SIG-M5 treated with dmso at 0.1 percent for 504 hours (cell line): ENCODE results near the gene MYBPC2.

Source experiments
- DNase-seq: peaks from one replicate; lab custom pipeline; 2025; ENCODE audit not compliant: unreplicated experiment; lab: John Stamatoyannopoulos, UW

The MYBPC2 gene

DNA sequence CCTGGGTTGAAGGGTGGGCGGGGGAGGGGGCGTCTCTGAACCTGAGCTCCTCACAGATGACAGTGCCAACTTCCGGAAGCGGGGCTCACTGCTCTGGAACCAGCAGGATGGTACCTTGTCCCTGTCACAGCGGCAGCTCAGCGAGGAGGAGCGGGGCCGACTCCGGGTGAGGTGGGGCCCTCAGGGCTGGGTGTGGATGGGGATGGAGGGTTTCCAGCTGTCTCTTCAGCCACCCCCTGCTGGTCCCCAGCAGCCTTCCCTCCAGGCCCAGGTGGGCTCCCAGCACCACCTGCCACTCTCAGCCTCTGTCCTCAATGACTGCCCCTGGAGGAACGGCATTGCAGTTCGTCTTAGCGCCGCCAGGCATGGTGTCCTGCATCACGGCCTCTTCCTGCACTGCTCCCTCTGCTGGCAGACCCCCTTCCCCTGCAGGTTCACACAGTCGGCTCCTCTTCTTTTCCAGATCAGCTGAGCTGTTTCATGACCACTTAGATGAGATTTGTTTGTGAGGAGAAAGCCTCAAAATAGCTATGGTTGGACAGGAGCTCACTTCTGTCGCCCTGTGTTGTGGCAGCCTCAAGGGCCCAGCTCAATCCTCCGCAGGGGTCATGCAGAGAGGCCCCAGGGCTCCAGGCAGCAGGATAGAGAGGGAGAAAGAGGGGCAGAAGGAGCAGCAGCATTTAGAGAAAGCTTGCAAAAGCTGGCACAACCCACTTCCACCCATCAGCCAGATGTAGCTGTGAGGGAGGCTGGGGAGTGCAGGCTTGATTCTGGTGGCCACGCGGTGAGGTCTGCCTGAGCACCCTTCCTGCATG is 46.4 kb downstream of the MYBPC2 start:
- peak; percentile 76 for DNase-seq

DNA sequence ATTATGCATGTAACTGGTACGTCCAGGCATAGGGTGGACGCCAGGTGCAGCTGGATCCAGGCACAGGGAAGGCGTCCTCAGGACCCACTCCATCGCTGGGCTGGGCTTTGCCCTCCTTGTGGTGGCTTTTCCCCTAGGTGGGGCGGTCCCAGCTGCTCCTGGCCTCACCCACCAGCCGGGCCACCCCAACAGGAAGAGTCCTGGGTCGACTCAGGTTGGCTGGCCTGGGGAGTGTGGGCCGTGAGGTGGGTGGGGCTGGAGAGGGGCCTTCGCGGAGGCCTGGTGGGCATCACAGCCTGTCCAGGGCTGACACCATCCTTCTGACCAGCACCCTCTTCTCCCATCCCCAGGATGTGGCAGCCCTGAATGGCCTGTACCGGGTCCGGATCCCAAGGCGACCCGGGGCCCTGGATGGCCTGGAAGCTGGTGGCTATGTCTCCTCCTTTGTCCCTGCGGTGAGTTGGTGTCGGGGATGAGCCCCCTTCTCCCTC is 47.1 kb downstream of the MYBPC2 start:
- no peak for DNase-seq

DNA sequence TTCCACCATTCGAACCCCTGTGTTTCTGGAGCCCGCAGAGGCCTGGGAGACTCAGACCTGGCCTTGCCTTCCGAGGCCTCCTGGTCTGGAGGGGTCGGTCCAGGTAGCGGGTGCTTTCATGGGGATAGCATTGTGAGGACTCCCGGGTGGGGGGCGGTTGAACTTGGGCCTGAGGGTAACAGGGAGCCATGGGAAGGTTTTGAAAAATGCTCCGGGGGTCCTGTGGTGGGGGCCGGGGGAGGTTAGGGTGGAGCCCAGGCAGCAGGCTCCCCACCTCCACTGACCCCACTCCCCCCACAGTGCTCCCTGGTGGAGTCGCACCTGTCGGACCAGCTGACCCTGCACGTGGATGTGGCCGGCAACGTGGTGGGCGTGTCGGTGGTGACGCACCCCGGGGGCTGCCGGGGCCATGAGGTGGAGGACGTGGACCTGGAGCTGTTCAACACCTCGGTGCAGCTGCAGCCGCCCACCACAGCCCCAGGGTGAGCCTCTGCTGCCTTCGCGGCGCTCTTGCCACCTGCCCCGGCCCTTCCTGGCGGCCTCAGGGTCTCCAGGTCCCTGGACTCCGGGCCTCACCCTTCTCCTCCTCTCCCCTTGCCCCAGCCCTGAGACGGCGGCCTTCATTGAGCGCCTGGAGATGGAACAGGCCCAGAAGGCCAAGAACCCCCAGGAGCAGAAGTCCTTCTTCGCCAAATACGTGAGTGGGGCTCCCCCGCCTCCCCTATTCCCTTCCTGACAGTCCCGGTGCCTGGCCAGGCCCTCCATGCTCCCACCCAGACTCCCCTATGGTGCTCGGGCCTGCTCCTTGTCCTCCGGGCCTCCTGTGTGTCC is 47.8 kb downstream of the MYBPC2 start:
- no peak for DNase-seq

DNA sequence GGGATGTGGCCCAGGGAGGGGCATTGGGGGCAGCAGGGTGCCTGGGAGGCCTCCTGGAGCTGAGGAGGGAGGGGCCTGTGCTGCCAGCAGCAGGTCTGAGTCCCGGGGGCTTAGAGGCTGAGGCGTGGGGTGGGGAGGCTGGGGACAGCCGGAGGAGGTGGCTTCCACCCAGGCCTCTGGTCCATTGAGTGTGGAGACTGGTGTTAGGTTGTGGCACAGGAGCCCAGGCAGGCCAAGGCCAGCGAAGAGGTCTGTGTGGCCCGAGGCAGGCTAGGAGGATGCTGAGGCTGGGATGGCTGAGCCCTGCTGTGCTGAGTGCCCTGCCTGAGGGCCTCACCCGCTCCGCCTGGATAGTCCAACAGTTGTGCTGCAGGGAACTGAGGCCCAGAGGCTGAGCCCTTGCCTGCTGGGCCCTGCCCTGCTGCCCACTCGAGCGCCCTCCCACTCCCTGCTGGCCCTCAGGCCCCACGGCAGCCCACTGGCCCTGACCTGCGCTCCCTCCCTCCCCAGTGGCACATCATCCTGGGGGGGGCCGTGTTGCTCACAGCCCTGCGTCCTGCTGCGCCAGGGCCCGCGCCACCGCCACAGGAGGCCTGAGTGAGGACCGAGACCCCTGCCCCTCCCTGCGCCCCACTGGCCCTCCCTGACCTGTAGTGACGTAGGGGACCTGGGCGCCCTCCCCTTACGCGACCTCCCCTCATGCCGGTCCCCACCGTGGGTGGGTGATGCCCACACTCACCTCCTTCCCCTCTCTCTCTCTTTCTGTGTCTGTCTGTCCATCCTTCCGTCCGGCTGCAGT is 48.9 kb downstream of the MYBPC2 start:
- no peak for DNase-seq

DNA sequence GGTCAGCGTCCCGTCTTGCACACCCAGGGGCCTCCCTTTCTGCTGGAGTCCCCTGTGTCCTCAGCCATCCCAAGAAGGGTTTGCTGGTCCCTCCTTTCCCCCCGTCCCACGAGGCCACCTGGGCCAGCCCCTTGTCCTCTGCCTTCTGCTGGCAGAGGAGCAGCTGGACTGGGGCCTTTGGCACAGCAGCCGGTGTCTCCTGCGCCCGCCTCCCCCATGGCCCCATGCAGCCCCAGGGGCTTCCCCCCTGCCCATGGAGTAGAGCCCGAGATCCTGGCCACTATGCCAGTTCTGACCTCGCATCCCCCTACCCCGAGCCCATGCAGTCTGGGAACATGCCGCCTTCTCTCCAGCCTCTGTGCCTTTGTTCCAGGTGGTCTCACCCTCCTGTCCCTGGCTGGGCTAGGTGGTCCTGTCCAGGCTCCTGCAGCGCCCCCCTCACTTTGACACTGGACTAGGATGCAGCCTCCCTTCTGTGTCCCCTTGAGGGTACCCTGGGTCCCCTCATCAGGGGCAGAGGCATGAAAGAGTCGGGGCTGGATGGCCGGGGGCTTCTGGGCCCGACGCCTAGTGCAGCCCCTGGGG is 49.7 kb downstream of the MYBPC2 start:
- DNase-seq, result no peak

DNA sequence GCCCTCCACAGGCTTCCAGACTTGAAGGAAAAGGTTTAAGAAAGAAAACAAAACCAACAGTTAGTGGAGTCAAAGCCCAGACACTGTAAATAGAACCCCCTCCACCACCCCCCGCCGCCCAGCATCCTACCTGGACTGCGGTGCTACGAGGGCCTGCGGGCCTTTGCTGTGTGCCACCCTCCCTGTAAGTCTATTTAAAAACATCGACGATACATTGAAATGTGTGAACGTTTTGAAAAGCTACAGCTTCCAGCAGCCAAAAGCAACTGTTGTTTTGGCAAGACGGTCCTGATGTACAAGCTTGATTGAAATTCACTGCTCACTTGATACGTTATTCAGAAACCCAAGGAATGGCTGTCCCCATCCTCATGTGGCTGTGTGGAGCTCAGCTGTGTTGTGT is 50.2 kb downstream of the MYBPC2 start:
- DNase-seq, result no peak

DNA sequence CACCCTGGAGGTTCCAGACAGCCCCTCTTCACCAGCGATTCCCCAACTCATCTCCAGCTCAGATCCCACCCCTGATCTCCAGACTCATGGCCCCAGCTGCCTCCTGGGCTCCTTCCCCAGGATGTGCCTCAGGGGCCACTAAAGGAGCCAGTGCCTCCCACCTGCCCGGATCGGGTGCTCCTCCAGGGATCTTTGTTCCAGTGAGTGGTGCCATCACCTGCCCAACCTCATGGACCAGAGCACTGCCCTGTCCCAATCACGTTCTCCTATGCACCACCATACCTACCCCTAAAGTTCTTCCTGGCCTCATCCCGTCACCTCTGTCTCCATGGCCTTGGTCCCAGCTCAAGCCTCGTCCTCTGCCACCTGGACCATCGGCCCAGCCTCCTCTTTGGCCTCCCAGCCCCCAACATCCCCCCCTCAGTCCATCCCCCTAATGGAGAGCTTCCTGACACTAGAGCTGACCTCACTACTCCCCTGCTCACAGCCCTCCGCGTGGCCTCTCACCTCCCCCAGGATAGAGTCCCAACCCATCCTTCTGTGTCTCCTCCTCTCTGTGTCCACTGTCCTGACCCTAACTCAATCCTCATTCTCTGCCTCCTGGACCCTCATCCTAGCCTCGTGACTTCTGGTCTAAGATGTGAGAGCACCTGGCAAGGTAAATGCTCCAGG is 52.7 kb downstream of the MYBPC2 start:
- DNase-seq, result no peak

DNA sequence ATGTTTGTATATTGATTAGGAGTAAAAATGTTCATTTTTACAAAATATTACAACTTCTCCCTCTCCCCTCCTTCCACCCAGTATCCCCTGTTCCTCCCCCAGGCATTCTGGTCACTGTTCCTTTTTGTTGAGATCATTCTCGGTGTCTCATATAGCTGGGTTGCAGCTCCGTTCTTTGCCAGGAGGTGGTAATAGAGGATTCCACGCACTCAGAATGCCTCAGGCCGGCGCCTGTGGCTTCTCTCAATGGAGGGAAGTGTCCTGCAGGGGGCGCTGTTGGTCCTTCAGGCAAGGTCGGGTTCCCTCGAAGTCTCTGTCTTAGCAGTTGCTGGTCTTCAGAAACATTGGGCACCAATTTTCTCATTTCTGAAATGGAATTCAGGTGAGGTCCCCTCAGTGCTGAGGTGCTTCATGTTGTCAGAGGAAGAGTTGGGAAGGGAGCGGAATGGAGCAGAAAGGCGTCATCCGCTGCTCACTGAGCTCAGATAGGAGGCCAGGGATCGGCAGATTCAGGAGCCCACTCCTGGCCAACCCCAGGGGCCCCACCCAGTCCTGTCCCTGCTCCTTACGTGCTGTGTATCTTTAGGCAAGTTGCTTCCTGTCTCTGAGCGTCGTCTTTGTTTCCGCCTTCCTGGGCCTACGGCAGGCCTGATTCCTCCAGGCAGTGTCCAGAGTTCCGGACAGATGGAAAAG is 54.3 kb downstream of the MYBPC2 start:
- DNase-seq, result no peak

DNA sequence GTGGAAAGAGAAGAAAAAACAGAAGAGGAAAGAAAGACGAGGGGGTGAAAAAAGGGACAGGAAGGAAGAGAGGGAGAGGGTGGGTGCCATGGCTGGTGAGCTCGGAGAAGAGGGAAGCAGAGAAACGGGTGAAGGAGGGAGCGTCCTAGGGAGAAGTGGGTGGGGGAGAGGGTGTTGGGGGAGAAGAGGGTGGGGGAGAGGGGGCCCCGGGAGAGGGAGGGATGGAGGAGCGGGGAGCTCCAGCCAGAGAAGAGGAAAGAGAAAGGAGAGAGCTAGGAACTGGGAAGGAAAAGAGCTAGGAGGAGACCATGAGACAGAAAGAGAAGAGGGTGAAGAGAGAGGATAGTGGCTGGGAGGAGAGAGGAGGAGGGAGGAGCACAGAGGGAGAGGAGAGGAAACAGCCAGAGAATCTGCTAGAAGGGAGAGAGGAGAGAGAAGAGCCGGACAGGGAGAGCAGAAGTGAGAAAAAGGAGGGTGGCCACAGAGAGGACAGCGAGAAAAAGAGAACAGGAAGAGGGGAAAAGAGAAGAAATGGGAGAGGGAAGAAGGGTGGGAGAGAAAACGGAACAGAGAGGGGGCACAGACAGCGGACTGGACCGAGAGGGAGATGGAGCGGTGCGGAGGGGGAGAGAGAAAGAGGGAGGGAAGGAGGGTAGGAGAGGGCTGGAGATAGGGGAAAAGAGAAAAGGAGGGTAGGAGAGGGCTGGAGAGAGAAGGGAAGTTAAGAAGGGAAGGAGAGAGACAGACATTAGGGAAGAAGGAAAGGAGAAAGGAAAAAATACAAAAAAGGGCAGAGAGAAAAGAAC is 55.9 kb downstream of the MYBPC2 start:
- DNase-seq, result peak; percentile 65

DNA sequence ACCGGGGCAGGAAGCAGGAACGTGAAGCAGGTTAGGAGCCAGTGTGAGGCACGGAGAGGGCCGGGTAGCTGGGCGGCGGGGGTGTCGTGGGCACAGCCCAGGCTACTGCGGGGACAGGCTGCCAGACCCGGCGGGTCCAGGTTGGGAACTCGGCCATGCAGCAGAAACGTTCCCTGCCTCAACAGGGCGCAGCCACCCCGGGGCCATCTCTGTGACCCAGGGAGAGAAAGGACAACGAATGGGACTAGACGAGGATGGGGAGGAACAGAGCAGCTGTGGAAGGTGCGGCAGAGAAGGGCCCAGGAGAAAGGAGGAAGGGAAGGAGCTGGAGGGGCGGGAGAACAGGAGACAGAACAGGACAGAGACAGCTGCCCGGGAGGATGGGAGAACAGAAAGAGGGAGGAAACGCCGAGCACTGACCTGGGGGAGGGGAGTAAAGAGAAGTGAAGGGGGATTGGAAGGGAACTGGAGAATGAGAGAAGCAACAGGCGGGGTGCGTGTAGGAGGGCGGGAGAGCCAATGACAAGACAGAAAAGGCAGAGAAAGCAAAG is 56.8 kb downstream of the MYBPC2 start:
- no peak for DNase-seq

DNA sequence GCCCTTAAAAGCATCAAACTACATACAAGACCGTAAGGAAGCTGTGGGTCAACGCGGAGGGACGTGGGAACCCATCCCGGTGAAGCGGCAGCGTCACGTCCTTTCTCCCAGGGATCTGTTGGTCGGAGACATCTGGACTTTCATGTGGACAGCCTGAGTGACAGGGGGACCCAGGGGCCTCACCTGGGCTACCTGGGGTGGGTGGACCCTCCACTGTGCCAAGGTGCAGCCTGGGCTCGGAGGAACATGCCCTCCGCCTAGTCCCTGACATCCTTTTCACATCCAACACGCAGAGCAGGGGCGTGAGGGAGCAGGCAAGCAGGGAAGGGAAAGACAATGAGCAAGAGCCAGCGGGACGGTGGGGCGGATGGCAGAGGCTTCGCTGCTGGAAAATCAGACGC is 57.7 kb downstream of the MYBPC2 start:
- DNase-seq, result no peak

DNA sequence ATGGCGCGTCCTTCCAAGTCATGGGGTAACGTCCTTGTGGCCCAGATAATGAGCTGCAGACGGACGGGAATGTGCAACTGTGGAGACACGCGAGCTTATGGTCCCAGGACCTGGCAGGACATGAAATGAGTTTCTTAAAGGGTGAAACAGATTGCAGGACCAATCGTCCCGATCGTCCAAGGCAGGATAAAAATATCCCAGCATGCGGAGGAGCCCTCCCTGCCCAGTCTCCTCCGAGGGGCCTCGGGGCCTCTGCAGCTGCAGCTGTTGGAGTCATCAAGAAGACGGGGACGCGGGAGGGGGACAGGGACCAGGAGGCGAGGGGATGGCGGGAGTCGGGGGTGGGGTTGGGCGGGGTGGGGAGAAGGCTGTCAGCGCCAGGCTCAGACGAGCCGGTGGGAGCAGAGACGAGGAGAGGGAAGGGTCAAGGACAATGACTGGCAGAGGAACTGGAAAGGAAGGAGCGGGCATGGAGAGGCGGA is 58.3 kb downstream of the MYBPC2 start:
- DNase-seq, result no peak

DNA sequence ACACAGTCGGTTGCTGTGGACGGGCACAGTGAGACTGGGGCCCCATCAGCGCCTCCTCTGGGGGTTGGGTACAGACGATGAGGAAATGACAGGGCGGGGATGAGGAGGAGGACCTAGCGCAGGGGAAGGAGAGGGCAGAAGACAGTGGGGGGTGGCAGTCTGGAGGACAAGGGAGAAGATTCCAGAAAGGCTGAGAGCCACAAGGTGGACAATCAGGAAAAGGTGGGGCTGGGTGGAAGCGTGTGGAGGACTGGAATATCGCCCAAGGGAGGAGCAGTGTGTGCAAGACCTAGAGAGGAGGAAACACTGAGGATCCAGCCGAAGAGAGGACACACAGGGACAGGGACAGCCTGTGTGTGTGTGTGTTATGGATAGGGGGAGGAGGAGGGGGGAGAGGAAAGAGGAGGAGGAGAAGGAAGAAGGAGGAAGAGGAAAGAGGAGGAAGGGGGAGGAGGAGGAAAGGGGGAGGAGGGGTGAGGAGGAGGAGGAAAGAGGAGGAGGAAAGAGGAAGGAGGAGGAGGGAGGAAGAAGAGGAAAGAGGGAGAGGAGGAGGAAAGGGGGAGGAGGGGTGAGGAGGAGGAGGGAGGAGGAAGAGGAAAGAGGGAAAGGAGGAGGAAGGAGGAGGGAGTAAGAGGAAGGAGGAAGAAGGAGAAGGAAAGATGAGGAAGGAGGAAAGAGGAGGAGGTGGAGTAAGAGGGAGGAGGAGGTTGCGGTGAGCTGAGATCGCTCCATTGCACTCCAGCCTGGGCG is 59.8 kb downstream of the MYBPC2 start:
- peak; percentile 66 for DNase-seq

DNA sequence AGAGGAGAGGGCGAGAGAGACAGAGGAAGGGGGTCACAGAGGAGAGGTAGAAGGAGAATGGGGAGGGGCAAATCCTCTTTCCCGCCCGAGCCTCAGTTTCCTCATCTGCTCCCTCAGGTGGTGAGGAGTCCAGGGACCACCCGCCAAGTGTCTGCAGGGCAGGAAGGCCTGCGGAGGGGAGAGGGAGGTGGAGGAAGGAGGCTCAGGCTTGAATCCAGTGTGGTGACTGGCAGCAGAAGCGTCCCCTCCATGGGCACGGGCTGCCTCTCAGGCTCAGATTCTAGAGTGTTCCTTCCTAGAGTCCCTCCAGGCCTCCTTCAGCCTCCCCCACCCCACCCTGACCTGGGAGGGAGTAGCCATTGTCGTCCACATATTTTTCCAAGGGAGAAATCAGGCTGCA is 60.5 kb downstream of the MYBPC2 start:
- DNase-seq, result no peak

DNA sequence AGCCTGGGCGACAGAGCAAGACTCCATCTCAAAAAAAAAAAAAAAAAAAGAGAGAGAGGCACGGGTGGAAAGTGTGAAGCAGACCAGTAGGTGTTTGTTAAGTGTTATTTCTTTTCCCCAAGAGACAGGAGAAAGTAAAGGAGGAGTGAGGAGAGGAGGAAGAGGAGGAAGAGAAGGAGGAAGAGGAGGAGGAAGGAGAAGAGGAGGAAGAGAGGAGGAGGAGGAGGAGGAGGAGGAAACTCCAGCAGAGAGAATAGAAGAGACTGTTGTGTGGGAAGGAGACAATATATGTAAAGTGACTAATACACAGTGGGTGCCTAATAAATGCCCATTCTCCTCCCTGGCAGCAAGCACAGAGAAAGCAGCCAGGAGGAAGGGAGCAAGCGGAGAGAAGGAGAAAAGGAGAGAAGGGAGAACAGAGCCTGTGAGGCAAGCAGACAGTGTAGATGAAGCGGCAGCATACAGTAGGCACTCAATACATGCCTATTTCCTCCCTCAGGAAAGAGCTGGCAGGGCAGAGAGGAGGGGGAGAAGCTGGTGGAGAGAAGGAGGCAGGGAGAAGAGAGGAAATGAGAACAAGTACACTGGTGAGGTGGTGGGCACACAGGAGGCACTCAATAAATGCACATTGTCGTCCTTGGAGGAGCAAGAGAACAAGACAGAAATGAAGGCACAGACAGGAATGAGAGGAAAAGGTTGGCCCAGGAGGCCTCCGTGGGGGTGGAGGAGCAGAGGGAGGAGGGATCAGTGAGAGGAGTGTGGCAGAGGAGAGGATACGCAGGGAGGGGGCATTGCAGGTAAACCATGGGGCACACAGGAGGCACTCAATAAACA is 61.7 kb downstream of the MYBPC2 start:
- DNase-seq, result no peak

DNA sequence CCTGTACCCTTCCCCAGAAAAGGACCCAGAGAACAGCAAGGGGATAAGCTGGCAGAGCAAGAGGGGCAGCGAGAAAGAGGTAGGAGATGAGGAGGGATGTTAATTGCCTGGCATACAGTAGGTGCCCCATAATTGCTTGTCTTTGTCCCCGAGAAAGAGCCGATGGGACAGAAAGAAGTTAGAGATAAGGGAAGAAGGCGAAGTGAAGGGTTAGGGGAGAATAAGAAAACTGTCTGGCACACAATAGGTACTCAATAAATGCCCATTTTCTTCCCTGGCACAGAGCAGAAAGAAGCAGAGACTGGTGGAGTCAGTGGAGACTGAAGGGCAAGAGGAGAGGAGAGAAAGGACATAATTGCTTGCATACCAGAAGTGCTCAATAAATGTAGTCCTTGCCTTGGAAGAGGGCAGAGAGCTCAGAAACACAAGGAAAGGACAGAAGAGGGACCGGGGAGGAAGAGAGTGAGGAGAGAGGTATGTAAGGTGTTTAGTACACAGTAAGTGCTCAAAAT is 62.4 kb downstream of the MYBPC2 start:
- DNase-seq, result no peak
